ENCODE measurements around the gene MT1A.

The MT1A gene

DNA sequence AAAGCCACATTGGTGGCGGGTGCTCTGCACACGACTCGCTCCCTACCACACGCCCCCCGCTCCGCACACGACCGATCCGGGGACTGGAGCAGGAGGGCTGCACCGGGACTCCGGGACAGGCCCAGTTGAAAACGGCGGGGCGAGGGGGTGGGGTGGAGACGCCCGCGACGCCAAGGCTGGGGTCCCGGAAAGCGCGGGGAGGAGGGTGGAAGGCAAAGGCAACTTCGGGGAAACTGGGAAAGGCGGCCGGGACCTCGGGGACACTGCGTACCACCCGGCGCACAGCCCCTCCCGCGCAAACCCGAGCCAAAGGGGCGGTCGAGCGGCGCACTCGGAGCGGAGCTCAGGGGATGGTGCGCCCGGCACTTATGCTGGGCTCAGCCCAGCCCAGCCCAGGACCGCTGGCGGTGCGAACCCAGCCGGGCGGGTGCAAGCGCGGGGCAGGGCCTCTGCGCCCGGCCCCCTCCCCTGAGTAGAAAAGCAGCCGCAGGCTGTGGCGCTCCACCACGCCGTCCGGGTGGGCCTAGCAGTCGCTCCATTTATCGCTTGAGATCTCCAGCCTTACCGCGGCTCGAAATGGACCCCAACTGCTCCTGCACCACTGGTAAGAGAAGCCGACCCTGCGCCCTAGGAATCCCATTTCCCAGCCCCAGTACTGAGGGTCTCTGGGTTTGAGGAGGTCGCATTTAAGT is 6.2 kb upstream of the MT1A start, which contains the start of gene MT1M:
Gene MT1M, plus strand, starts transcription at position 504 of the 692 bp plus-strand sequence. Its CDS starts 73 bp downstream, at position 577.
- DNase-seq (ENCODE audit: low spot score) = no peak

DNA sequence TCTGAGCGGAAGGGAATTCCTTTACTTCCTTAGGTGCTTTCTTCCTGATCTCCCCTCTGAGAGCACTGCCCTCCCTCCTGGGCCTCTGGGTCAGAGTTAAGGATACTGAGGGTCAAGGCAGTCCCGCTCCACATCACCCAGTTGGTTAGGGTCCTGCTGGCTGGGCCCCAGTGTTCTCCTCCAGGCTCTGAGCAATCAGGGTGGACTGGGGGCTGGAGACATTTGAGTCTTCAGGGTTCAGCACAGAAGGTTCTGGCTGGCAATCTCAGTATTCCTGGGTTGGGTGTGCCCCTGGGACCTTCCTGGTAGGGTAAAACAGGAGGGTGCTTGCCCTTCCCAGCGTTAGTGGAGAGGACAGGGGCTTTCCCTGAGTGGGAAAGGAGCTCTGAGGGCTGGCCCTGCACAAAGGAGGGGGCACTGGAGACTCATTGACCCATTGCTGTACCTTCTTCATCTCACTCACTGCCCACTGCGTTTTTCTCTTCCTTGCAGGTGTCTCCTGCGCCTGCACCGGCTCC is 5.6 kb upstream of the MT1A start:
- DNase-seq (ENCODE audit: low spot score) = no peak

DNA sequence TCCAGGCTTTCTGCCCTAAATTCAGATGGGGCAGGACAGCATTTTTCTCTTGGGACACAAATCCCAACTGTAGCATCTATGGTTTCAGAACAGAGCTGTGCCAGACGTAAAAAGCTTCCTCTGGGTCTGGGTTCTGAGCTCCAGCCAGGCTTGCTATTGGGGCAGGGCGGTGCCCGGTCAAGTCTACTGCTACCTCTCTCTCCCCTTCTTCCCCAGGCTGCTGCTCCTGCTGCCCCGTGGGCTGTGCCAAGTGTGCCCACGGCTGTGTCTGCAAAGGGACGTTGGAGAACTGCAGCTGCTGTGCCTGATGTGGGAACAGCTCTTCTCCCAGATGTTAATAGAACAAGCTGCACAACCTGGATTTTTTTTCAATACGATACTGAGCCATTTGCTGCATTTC is 4.9 kb upstream of the MT1A start:
- no peak for DNase-seq (ENCODE audit: low spot score)

DNA sequence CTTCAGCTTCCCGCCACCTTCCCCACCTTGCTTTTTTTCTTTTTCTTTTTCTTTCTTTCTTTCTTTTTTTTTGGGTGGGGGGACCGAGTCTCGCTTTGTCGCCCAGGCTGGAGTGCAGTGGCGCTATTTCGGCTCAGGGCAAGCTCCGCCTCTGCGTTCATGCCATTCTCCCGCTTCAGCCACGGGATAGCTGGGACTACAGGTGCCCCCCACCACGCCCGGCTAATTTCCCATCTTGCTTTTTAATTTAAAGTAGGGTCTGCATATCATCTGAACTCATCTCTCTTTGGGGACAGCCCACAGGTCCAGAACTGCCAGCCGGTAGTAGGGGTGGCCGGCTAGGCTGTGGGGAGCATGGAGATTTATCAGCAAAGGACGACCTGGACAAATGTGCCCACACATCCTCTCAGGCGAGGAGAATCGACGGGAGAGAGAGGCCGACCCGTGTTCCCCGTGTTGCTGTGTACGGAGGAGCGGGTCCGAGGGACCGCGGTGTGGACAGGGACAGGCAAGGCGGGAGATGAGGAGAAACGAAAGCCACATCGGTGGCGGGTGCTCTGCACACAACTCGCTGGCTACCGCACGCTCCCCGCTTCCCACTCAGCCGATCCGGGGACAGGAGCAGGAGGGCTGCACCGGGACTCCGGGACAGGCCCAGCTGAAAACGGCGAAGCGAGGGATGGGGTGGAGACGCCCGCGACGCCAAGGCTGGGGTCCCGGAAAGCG is 3.6 kb upstream of the MT1A start:
- DNase-seq (ENCODE audit: low spot score) = no peak

DNA sequence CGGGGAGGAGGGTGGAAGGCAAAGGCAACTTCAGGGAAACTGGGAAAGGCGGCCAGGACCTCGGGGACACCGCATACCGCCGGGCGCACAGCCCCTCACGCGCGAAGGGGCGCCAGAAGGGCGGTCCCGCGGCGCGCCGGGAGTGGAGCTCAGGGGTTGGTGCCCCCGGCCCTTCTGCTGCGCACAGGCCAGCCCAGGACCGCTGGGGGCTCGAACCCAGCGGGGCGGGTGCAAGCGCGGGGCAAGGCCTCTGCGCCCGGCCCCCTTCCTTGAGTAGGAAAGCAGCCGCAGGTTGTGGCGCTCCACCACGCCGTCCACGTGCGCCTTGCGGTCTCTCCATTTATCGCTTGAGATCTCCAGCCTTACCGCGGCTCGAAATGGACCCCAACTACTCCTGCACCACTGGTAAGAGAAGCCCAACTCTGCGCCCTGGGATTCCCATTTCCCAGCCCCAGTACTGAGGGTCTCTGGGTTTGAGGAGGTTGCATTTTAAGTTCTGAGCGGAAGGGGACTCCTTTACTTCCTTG is 3.0 kb upstream of the MT1A start:
- DNase-seq (ENCODE audit: low spot score) = no peak

DNA sequence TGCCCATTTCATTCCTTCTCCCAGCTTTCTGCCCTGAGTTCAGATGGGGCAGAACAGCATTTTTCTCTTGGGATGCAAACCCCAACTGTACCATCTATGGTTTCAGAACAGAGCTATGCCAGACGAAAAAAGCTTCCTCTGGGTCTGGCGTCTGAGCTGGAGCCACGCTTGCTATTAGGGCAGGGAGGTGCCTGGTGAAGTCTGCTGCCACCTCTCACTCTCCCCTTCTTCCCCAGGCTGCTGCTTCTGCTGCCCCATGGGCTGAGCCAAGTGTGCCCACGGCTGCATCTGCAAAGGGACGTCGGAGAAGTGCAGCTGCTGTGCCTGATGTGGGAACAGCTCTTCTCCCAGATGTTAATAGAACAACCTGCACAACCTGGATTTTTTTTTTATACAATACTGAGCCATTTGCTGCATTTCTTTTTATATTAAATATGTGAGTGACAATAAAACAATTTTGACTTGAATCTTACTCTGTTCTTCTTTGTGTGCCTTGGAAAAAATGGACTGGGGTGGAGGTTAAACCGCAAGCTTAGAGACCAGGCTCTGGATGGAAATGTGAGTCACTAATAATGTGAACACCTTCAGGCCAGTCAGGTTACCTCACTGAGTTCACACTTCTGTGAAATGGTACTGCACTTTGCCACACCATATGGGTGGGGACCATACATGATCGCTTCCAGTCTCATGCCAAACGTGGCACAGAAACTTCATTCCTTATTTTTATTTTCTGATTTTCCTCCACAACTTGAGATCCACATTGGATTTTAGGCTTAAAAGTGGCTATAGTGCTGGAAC is 1.7 kb upstream of the MT1A start:
- no peak for DNase-seq (ENCODE audit: low spot score)

DNA sequence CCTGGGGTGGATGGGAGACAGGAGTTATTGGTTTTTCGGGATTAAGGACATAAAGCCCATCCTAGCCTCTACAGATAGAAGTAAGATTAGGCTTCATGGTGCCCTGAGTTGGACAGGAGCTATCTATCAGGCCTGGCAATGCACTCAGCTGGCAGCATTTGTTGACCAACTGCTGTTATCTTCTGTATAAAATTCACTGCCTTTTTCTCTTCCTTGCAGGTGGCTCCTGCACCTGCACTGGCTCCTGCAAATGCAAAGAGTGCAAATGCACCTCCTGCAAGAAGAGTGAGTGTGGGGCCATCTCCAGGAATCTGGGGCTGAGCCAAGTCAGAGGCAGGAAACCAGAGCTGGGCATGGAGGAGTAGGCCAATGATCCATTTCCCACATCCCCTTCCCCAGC is 579 bp downstream of the MT1A start:
- no peak for DNase-seq (ENCODE audit: low spot score)

DNA sequence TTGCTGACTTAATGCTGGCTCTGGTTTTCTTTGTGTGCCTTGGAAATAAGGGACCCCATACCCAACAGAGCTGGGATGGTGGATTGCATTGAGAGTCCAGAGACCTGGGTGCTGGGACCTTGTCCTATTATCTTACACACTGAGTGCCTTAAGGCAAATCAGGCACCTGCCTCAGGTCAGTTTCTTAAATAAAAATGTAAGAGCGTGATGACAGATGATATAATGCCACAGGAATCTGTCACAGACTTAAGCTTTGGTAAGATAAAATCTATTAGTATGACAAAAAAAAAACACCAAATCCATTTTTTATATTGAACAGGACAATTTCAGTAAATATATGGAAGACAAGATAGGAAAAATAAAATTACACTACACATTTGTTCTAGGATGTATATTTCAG is 1.6 kb downstream of the MT1A start:
- no peak for DNase-seq (ENCODE audit: low spot score)

DNA sequence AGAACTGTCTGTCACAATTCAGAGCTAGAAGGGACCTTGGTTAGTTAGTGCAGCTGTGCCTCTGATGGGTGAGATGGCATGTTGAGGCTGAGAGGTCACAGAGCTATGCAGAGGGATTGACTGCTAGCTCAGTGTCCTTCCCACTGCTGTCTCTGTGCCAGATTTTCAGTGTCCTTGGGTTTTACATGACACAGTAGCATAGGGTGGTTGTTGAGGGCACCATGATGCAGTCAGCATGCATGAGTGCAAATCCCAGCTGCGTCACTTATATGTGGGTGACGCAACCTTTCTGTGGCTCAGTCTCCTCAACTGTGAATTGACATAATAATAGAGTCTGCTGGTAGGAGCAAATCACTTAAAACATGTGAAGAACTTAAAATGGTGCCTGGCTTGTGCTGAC is 2.7 kb downstream of the MT1A start:
- DNase-seq (ENCODE audit: low spot score) = no peak

DNA sequence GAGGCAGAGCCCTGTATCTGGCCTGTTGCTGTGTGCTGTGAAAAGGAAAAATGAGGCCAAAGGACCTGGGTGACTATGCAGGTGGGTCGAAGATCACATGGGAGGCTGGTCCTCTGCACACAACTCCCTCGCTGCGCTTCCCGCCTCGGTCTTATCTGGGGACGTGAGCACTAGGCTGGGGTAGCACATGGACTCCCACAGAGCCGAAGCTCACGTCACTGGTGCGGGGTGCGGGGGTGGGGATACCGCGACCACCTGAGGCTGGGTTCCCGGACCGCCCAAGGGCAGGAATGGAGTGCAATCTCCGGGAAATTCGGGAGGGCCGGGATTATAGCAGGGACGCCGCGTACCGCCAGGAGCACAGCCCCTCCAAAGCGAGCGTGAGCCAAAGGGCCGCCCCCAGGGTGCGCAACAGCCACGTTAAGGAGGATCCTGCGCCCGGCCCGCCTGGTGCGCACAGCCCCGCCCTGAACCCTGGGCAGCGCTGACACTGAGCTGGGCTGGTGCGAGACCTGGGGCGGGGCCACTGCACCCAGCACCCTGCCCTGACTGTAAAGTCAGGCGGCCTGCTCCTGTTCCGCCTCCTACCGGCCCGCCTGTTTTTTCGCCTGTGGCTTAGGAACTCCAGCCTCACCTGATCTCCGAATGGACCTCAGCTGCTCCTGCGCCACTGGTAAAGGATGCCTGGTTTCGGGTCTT is 4.8 kb downstream of the MT1A start:
- peak; percentile 83 for DNase-seq (ENCODE audit: low spot score)

DNA sequence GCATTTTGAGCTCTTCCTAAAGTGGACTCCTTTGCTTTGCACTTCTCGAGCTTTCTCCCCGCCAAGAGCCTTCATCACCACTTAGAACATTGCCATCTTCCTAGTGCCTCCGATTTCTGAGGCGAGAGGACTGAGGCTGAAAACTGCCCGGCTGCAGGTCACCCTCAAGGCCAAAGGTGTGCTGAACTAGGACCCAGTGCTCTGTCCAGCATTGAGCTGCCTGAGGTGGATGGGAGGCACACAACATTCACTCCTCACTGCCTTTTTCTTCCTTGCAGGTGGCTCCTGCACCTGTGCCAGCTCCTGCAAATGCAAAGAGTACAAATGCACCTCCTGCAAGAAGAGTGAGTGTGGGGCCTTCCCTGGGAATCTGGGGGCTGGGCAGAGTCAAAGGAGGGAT is 5.4 kb downstream of the MT1A start:
- no peak for DNase-seq (ENCODE audit: low spot score)

DNA sequence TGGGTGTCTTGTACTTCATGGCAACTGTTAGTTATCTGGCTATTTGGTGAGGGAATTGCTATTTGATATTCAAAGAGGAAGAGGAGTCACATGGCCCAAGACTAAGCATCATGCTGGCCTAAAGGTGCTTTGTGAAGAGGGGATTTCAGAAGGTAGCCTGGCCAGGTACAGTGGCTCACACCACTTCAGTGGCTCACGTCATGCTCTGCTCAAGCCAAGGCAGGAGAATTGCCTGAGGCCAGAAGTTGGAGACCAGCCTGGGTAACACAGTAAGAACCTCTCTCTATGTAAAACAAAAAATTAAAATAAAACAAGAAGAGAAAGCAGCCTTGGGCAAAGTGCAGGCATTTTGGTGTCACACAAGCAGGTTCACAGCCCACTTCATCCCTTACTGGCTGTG is 6.8 kb downstream of the MT1A start:
- no peak for DNase-seq (ENCODE audit: low spot score)

DNA sequence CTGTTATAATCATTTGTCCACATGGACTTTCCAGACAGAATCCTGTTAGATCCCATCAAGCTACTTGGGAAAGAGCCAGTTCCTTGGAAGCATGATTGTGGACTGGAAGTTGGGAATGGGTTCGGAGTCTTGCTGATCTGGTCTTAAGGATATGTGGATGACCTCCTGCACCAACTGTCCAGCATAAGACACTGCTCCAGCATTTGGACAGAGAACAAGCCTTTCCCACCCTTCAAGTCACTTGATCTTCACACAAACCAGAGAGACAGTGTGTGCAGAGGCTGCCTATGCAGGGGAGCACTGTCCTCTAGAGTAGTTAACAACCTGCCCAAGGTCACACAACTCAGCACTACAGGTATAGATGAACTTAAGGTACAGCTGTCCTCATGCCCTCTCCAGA is 7.4 kb downstream of the MT1A start:
- no peak for DNase-seq (ENCODE audit: low spot score)

DNA sequence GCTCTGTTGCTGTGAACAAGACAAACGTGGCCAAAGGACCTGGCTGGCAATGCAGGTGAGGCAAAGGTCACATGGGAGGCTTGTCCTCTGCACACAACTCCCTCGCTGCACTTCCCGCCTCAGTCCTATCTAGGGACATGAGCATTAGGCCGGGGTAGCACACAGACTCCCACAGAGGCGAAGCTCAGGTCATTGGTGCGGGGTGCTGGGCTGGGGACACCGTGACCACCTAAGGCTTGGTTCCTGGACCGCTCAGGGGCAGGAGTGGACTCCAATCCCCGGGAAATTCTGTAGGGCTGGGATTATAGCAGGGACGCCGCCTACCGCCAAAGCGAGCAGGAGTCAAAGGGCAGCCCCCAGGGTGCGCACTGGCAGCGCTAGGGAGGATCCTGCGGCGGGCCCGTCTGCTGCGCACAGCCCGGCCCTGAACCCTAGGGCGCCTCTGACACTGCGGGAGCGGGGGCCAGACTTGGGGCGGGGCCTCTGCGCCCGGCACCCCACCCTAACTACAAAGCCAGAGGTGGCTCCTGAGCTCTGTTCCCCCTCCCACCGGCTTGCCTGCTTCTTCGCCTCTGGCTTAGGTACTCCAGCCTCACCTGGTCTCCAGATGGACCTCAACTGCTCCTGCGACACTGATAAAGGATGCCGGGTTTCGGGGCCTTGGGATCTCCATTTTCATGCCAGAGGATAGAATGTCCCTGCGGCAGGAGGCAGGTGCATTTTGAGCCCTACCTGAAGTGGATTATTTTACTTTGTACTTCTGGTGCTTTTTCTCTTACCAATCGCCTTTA is 9.4 kb downstream of the MT1A start:
- no peak for DNase-seq (ENCODE audit: low spot score)

DNA sequence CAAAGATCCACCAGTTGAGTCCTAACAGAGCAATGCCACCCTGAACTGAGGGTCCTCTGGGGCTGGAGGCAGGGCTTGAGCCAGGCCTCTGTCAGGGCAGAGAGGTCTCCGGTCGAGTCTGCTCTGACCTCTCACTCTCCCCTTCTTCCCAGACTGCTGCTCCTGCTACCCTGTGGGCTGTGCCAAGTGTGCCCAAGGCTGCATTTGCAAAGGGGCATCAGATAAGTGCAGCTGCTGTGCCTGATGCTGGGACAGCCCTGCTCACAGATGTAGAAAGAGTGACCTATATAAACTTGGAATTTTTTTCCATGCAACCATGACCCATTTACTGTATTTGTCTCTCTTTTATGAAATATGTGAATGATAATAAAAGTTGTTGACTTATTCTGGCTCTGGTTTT is 10.8 kb downstream of the MT1A start:
- no peak for DNase-seq (ENCODE audit: low spot score)

DNA sequence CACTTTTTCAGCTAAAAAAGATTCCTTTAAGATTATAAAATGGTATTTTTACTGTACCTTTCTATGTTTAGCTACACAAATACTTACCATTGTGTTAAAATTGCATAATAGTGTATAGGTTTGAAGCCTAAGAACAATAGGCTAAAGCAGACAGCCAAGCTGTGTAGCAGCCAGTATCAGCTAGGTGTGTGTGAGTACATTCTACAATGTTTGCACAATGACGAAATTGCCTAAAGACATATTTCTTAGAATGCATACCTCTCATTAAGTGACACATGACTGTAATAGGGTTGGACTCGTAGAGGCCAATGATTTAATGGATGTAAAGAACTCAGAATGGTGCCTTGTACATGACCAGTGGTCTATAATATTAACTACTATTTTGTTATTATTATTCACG is 11.4 kb downstream of the MT1A start:
- DNase-seq (ENCODE audit: low spot score) = no peak

DNA sequence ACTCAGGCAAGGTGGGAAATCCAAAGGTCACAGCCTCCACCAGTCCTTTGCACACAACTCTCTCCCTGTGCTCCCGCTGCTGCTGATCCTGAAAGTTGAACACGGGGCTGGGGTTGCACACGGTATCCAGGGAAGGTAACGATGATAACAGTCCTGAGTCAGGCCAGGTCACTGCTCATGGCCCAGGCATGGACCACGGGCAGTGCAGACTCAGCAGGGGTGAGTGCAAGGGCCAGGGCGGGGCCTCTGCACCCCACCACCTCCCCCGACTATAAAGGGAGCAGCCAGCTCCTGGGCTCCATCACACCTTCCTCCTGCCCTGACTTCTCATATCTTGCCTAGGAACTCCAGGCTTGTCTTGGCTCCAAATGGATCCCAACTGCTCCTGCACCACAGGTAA is 13.1 kb downstream of the MT1A start, which contains the start of gene MT1B:
Gene MT1B, plus strand, starts transcription at position 301 of the 400 bp plus-strand sequence. Its CDS starts 68 bp downstream, at position 369.
- DNase-seq (ENCODE audit: low spot score) = no peak

DNA sequence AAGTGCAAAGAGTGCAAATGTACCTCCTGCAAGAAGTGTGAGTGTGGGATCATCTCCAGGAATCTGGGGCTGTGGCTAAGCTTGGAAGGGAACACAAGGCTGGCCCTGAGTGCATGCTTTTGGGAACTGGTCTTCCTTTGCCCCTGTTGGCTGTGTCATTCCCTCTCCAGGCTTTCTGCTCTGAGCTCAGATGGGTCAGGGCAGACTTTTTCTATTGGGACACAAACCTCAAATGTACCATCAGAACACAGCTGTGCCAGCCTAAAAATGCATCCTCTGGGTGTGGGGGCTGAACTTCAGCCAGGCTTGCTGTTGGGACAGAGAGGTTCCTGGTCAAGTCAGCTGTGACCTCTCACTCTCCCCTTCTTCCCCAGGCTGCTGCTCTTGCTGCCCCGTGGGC is 14.1 kb downstream of the MT1A start:
- no peak for DNase-seq (ENCODE audit: low spot score)

DNA sequence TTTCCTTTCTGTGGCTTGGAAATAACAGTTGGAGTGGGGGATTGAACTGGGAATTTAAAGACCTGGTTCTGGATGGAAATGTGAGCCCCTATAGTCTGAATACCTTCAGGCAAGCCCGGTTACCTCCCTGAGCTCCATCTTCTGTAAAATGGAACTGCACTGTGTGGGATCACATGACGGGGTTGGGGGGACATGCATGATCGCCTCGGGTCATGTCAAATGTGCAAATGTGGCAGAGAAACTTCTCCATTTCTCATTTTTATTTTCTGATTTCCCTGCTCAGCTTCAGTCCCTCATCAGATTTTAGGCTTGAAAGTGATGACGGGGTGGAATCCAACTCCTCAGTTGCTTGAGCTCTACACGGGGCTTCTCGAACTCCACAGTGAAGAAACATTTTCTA is 14.8 kb downstream of the MT1A start:
- no peak for DNase-seq (ENCODE audit: low spot score)

DNA sequence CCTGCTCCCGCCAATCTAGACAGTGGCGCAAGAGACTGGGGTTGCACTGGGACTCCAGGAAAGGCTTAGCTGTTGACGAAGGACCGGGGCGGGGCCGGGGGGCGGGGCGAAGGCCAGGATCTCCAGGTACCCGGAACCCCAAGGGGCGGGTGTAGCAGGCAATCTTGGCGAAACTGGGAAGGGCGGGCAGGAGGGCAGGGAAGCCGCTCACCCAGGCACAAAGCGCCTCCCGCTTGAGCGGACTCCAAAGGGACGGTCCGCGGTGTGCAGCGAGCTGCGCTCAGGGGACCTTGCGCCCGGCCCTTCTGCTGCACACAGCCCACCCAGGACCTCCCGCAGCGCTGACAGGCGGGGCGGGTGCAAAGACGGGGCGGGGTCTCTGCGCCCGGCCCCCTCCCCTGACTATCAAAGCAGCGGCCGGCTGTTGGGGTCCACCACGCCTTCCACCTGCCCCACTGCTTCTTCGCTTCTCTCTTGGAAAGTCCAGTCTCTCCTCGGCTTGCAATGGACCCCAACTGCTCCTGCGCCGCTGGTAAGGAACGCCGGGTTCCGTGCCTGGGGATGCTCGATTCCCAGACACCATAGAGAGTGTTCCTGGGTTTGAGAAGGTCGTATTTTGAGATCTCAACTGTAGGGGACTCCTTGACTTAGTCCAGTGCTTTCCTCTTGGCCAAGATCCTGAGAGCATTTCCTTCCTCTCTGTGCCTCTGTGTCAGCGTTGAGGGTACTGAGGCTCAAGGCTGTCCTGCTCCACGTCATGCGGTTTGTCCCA is 19.3 kb downstream of the MT1A start, which contains the start of gene MT1F:
Gene MT1F, plus strand, starts transcription at position 405 of the 772 bp plus-strand sequence. Its CDS starts 100 bp downstream, at position 505.
- DNase-seq (ENCODE audit: low spot score) = peak; percentile 86

All from LoVo (cell line).